ENCODE results near the gene RAB14.

DNA sequence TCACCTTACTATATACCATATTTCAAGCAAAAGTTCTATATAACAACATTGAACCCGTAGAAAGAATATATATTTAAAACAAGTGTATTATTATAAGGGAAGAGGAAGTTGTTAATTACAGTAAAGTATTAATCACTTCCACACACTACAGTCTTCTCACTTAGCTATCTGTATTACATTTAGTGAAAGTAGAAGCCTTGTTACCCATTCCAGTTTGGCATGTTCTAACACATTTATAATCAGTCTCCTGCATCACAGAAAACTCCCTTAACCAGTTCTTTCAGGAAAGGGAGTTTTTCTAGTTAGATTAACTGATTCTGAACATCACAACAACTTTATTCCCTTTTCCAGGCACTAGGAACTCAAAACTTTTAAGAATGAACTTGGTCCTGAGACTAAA is 6.9 kb downstream of the RAB14 start:
- TF ChIP-seq, protein P1, sequence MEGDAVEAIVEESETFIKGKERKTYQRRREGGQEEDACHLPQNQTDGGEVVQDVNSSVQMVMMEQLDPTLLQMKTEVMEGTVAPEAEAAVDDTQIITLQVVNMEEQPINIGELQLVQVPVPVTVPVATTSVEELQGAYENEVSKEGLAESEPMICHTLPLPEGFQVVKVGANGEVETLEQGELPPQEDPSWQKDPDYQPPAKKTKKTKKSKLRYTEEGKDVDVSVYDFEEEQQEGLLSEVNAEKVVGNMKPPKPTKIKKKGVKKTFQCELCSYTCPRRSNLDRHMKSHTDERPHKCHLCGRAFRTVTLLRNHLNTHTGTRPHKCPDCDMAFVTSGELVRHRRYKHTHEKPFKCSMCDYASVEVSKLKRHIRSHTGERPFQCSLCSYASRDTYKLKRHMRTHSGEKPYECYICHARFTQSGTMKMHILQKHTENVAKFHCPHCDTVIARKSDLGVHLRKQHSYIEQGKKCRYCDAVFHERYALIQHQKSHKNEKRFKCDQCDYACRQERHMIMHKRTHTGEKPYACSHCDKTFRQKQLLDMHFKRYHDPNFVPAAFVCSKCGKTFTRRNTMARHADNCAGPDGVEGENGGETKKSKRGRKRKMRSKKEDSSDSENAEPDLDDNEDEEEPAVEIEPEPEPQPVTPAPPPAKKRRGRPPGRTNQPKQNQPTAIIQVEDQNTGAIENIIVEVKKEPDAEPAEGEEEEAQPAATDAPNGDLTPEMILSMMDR (IDR thresholded peaks at IDR 0.05) = no peak
- no peak for TF ChIP-seq POLR2A (IDR thresholded peaks at IDR 0.05)

Measured in body of pancreas (tissue), 4 donors.